ENCODE results near the gene KPNB1.

KPNB1 gene

GRCh38 chr17:47696717-47697642 is 47.3 kb downstream of the KPNB1 start:
- no peak for DNase-seq (ENCODE audit: low spot score)

DNA sequence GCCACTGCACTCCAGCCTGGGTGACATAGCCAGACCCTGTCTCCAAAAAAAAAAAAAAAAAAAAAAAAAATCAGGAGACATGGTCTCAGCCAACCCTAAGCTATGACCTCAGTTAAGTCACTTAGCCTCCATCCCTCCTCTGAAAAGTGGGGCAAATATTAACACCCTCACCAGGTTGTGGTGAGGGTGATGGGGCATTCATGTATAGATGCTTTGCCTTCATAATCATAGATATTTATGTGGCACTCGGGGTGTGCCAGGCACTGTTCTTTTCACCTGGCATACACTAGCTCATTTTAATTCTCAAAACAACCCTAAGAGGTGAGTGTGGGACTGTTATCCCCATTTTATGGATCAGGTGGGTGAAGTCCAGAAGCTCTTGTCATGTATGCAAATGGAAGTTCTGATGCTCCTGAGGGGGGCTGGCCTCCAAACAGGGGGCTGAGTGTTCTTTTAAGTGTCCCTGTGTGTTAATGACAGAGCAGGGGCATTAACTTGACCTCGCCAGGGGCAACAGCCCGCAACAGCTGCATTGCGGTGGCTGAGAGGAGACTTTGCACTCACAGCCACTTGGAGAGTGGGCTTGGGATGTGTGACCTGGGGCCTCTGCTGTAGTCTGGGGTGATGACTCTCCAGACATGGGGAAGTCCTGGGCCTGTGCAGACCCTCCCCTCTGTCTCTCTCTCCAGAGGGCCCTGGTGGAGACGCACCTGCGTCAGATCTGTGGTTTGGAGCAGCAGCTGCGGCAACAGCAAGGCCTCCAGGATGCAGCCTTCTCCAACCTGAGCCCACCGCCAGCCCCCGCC is 48.4 kb downstream of the KPNB1 start:
- DNase-seq (ENCODE audit: low spot score), result no peak

GRCh38 chr17:47698749-47699535 is 49.2 kb downstream of the KPNB1 start:
- peak; percentile 94 for DNase-seq (ENCODE audit: low spot score)

- no peak for DNase-seq (ENCODE audit: low spot score)
These were observed 49.8 kb downstream of the KPNB1 start for GRCh38 chr17:47699536-47699840.

- no peak for DNase-seq (ENCODE audit: low spot score)
These were observed 51.0 kb downstream of the KPNB1 start for GRCh38 chr17:47700471-47701449.

DNA sequence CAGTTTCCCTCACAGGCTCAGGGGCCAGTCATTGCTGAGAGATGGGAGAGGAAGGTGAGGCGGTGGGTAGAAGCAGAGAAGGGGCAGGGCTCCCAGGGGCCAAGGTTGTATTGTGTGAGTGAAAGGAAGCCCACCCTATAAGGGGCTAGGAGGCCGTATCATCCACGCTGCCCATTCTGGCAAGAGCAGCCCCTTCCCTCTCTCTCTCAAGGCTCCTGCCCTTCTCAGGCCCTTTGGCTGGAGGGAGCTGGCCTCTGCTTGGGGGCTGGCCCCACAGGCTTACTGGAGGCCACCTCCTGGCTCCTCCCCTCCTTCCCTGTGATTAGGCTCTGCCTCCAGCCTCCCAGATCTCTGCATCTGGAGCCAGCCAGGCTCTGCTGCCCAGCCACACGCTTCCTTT is 51.9 kb downstream of the KPNB1 start:
- DNase-seq (ENCODE audit: low spot score), result no peak

DNA sequence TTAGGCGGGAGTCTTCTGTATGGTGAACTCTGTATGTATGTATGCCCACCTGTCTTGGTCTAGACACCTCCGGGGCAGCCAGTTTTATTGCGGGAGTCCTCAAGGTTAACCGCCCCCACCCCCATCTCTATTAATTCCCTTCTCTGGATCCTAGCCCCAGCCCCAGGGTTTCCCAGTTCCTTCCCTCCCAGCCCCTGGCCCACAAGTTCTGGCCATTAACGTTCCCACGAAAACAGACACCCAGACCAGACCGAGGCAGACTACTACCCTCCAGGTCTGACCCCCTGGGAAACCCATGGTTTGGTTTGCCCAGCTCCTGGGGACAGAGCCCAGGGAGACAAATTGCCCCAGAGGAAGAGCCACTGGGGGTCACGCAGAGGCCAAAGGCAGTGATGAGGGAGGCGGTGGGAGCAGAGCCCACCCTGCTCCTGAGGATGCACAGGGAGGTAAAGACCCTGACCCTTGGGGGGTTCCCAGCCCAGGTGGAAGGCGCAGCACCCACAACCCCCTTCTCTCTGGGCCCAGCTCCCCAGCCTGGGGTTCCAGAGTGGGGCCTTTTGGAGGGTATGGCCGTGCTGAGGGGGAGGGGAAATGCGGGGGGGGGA is 52.8 kb downstream of the KPNB1 start:
- DNase-seq (ENCODE audit: low spot score), result no peak

DNA sequence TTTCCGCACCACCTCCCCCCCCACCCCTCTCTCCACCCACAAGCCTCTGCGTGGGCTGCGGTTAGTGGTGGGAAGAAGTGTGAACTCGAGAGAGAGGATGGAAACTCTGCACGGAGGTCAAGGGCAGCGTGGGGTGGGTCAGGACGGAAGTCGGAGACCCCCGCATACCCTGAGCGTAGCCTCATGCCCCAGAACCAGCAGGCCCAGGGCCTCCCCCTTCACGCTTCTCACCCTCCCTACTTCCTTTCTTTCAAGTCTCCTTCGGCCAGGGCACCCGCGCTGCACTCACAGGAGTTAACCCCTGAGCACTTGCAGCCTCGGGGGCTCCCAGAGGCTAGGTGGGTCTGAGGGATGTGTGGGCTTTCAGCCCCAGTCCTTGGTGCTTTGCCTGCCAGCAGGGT is 53.5 kb downstream of the KPNB1 start:
- DNase-seq (ENCODE audit: low spot score), result no peak

DNA sequence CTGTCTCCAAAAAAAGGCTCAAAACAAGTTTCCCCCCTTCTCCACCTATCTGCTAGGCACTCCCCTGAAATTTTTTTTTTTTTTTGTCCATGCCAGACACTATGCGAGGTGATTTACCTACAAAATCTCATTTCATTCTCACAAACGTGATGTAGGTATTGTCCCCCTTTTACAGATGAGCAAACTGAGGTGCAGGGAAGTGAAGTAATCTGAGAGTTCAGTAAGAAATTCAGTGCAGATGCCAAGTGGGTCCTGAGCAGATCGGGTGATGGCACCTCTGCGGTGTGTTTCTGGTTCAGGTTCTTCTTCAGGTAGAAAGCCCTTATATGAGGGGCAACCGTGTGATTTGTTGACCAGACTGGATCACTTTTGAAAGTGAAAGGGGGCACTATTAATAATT is 54.0 kb downstream of the KPNB1 start:
- DNase-seq (ENCODE audit: low spot score), result no peak

- no peak for DNase-seq (ENCODE audit: low spot score)
These were observed 54.4 kb downstream of the KPNB1 start for GRCh38 chr17:47704116-47704515.

- no peak for DNase-seq (ENCODE audit: low spot score)
These were observed 55.0 kb downstream of the KPNB1 start for GRCh38 chr17:47704736-47705135.

DNA sequence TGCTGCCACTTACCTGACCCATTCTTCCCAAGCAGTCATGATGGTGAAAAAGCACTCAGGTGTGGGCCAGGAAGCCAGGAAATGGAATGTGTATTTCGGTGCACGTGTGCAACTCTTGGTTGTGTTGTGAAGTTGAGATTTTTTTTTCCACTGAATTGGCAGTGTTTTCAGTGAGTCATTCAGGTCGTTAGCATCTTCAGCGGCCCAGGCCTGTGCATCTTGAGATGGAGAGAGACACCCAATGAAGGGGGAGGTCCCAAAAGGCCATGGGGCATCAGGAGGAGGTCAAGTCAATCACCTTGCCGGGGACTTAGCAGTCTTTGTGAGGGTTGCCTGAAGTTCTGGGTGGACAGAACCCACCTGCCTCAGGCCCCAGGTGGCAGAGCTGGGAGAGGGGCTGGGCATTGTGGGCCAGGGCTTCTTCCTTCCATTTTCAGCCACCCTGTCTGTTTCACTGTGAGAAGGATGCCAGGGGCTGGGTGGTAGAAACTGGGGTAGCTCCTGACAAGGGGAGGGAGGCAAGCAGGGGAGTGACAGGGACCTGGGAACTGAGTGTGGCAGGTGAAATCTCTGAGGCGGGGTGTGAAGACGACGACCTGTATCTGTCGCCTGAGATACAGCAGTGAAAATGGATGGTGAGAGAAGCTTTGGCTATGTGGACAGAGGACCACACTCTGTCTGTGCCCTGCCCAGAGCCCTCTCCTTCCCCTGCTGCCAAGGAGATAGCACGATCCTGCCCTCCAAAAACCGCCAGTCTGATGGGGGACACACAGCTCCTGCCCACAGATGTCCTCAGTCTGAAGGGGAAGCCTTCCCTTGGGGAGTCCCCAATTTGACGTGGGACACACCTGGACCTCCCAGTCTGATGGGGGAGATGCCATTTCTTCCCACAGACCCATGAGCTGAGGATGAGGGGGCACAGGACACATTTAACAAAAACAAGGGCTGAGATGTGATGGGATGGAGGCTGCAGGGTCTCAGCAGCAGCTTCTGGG is 56.1 kb downstream of the KPNB1 start:
- no peak for DNase-seq (ENCODE audit: low spot score)

- no peak for DNase-seq (ENCODE audit: low spot score)
These were observed 57.5 kb downstream of the KPNB1 start for GRCh38 chr17:47707056-47707804.

- DNase-seq (ENCODE audit: low spot score), result no peak
These were observed 58.2 kb downstream of the KPNB1 start for GRCh38 chr17:47707884-47708283.

GRCh38 chr17:47708312-47708863 is 58.7 kb downstream of the KPNB1 start:
- no peak for DNase-seq (ENCODE audit: low spot score)

GRCh38 chr17:47708864-47709541 is 59.3 kb downstream of the KPNB1 start:
- DNase-seq (ENCODE audit: low spot score), result peak; percentile 78

DNA sequence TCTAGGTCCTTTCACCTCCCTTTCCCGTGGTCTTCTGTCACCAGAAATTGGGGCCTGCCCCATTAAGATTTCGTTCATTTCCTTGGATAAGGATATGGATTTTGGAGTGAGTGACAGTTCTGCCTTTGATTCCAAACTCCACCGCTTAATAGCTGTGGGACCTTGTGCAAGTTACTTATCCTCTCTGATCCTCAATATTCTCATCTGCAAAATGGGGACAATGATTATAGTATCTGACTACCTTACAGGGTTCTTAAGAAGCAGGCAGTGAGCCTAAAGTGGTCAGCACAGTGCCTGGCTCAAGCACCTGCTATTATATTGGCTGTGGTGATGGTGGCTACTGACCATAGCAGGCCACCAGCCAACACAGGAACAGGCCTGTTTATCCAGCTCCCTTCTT is 59.9 kb downstream of the KPNB1 start:
- DNase-seq (ENCODE audit: low spot score), result no peak
